ENCODE measurements around the gene ELF5. TPM values are rescaled to one million over a fixed set of nuclear protein-coding genes. Genes with fewer than 3 reads are reported as not detected.

ELF5 gene
- total RNA-seq, 2 experiments from 2014 or later, result not detected

DNA sequence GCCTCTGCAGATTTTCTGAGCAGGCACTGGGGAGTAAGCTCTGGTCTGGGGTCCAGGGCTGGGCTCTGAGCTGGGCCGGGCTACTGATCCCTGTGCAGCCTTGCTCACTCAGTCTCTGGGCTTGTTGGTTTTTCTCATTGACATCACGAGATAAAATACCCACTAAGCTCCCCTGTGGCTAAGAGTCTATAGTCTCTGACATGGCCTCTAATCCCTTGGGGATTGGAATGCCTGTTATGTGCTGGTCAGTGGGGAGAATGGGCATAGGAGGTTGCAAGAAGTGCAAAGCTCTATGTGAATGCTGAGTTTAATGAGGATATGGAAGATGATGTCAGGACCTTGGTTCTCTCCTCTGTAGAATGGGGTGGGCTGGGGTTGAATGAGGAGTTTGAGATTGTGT, 23.3 kb downstream of the ELF5 start:
- POLR2A ChIA-PET, result no interaction called here
- Mint-ChIP-seq H3K27me3 (no peaks in the 10 kb centered on the region), H3K4me3 (no peak overlapping the region), H3K9me3 (ENCODE audit: low read depth) (no peaks in the 10 kb centered on the region), H3K4me1 (no peaks in the 10 kb centered on the region), H3K27ac (no peak overlapping the region), H3K36me3 (ENCODE audit: low read depth) (no peaks in the 10 kb centered on the region)
- CTCF ChIA-PET, result interaction anchor here (1.0 to 1.2 kb wide), 2 partner anchors 9 to 124 kb away, joined by 3 to 4 read pairs; no protein-coding TSS in a partner anchor
- intact Hi-C loops (cut with DNase I, micrococcal nuclease), result loop anchor here (5.0 kb wide), 2 partner anchors 318 to 493 kb away; no protein-coding TSS in a partner anchor
- ATAC-seq (no peak), DNase-seq (no peak)

DNA sequence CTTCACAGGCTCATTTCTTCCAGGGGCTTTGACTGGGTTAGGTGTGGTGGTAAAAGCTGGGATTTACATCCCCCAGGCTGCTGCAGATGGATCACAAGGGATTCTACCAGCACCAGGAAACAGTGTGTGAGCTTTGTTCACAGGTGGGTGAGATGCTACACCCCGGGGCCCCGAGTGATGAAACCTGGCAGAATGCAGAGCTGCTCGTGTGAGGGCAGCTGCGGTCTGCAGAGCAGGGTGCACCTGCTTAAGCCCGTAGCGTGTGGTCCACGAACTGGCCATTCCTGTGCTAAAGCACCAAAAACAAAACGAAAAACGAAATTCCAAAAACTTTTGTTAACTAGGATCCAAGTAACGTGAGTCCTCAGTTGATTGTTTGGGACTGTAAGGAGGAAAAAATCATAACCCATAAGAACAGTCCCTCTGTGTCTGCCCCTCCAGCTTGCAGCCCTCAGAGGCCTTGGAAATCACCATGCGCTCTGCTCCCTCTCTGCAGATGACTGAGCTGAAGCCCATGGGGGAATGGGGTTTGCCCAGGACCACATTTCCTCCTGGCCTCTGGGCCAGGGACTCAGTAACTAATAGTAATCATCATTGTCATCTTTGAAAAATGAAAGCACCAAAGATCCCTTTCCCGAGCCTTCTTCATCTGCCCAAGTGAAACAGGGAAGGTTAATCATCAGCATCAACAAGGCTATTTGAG, 24.6 kb downstream of the ELF5 start:
- no peak for ATAC-seq
- Mint-ChIP-seq H3K4me1 (no peaks in the 10 kb centered on the region), H3K4me3 (no peak overlapping the region), H3K36me3 (ENCODE audit: low read depth) (no peaks in the 10 kb centered on the region), H3K27me3 (no peaks in the 10 kb centered on the region), H3K27ac (no peak overlapping the region), H3K9me3 (ENCODE audit: low read depth) (no peaks in the 10 kb centered on the region)
- intact Hi-C loops (cut with DNase I, micrococcal nuclease), result no loop called here
- ChIA-PET POLR2A (interaction anchor here (0.6 kb wide), 1 partner anchor 13 kb away, joined by 4 read pairs; no protein-coding TSS in a partner anchor), CTCF (interaction anchor here (0.7 to 1.9 kb wide), 5 partner anchors 11 to 492 kb away, joined by 3 to 9 read pairs (median 3); no protein-coding TSS in a partner anchor)
- DNase-seq, result no peak

DNA sequence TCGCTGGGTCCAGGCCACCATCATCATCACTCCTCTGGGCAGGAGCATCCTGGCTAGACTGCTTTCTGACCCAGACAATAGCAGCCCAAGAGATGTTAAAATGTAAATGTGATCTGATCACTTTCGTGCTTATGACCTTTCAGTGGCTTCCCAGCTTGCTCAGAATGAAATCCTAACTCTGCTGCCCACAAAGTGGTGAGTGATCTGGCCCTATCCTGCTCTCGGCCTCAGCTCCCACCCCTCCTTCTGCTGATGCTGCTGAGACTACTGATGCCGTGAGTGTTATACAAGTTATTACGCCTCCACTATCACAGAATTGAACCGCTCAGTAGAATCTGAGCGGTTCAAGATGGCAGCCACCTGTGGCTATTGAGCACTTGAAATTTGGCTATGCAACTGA, 26.2 kb downstream of the ELF5 start:
- Mint-ChIP-seq H3K4me1 (no peaks in the 10 kb centered on the region), H3K4me3 (no peak overlapping the region), H3K27ac (no peak overlapping the region), H3K36me3 (ENCODE audit: low read depth) (no peaks in the 10 kb centered on the region), H3K9me3 (ENCODE audit: low read depth) (no peaks in the 10 kb centered on the region), H3K27me3 (no peaks in the 10 kb centered on the region)
- ATAC-seq (peak; percentile 44), DNase-seq (no peak)
- ChIA-PET CTCF (interaction anchor here (0.6 to 1.9 kb wide), 2 partner anchors 13 to 19 kb away, joined by 3 to 9 read pairs; no protein-coding TSS in a partner anchor), POLR2A (no interaction called here)
- intact Hi-C loops (cut with DNase I, micrococcal nuclease), result no loop called here

DNA sequence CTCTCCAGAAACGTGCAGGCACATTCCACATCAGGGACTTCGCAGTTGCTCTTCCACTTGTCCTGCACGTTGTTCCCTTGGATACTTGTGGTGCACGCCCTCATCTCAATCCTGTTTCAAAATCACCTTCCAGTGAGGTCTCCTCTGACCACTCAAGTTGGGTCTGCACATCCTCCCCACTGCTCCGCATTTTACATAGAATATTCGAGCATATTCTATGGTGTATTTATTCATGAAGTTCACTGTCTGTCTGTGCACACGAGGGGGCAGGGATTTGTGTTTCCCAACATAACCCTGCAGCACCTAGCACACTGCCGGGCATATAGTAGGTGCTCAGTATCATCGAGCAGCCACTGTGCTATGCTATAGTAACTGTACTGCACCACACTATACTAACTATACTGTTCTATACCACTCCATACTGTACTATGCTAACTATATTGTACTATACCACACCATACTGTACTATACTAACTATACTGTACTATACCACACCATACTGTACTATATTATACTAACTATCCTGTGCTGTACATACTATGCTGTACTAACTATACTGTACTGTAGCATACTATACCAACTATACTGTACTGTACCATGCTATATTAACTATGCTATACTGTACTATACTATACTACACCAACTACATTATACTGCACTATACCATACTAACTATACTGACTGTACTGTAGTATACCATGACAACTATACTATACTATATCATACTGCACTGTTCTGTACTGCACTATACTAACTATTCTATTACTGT, 30.3 kb downstream of the ELF5 start:
- H3K36me3 Mint-ChIP-seq (ENCODE audit: low read depth), result no peaks in the 10 kb centered on the region
- ATAC-seq, result no peak
- intact Hi-C loops (cut with DNase I, micrococcal nuclease), result no loop called here

DNA sequence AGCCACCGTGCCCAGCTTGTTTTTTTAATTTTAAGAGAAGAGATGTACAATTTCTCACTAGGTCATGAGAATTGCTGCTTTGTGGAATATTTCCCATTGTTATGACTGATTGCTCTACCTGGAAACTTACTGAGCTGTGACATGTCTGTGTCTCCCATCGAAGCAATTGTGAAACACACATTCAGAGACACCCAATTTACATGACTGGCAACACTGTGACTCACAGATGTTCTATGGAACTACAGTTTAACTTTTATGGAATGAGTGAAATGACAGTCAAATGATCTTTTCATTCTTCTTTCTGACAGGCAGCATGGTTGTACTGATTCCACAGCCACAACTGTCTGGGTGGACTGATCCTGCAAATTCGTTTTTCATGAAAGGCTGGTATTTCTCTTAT, 32.3 kb downstream of the ELF5 start:
- Mint-ChIP-seq H3K4me3 (no peak overlapping the region), H3K36me3 (ENCODE audit: low read depth) (no peaks in the 10 kb centered on the region), H3K4me1 (no peaks in the 10 kb centered on the region), H3K9me3 (ENCODE audit: low read depth) (no peaks in the 10 kb centered on the region), H3K27ac (no peak overlapping the region), H3K27me3 (peaks cover 2% of the 10 kb centered on the region)
- ATAC-seq (no peak), DNase-seq (no peak)
- intact Hi-C loops (cut with DNase I, micrococcal nuclease), result no loop called here
- ChIA-PET POLR2A (no interaction called here), CTCF (interaction anchor here (1.0 to 2.1 kb wide), 2 partner anchors 12 to 31 kb away, joined by 3 to 7 read pairs; no protein-coding TSS in a partner anchor)

More for the DNA sequence above, 30.3 kb downstream of the ELF5 start:
- H3K9me3 Mint-ChIP-seq (ENCODE audit: low read depth), result no peaks in the 10 kb centered on the region
- POLR2A ChIA-PET, result no interaction called here
- H3K27ac Mint-ChIP-seq, result no peak overlapping the region
- peaks cover 2% of the 10 kb centered on the region for H3K27me3 Mint-ChIP-seq
- CTCF ChIA-PET, result interaction anchor here (2.1 kb wide), 1 partner anchor 10 kb away, joined by 7 read pairs; no protein-coding TSS in a partner anchor
- no peaks in the 10 kb centered on the region for H3K4me1 Mint-ChIP-seq
- no peak overlapping the region for H3K4me3 Mint-ChIP-seq
- no peak for DNase-seq

DNA sequence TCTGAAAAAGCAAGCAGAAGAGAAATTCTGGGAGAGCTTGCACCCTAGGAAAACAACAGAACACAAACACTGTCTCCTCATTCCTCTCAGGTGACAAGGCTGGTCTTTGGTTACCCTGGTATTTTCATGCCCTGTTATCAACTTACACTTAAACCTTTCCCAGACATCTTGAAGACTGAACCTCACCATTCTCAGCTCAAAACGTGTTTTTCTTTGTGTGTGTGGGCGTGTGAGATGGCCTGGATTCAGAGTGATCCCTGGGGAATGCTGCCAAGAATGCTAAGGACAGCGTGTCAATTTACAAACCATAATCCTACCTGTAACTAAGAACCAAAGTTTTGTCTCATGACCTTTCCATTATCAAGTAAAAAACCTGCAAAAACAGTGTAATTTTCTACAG, 33.3 kb downstream of the ELF5 start:
- no peak for ATAC-seq
- no peak overlapping the region for H3K27ac Mint-ChIP-seq
- intact Hi-C loops (cut with DNase I, micrococcal nuclease), result no loop called here
- DNase-seq, result no peak
- H3K36me3 Mint-ChIP-seq (ENCODE audit: low read depth), result no peaks in the 10 kb centered on the region
- ChIA-PET CTCF (interaction anchor here (0.7 to 0.9 kb wide), 2 partner anchors 12 to 315 kb away, joined by 3 to 7 read pairs; no protein-coding TSS in a partner anchor), POLR2A (interaction anchor here (0.6 kb wide), 2 partner anchors 275 to 1828 kb away, joined by 3 to 4 read pairs; no protein-coding TSS in a partner anchor)
- no peaks in the 10 kb centered on the region for H3K4me1 Mint-ChIP-seq
- no peak overlapping the region for H3K4me3 Mint-ChIP-seq
- H3K9me3 Mint-ChIP-seq (ENCODE audit: low read depth), result no peaks in the 10 kb centered on the region
- H3K27me3 Mint-ChIP-seq, result peaks cover 2% of the 10 kb centered on the region

DNA sequence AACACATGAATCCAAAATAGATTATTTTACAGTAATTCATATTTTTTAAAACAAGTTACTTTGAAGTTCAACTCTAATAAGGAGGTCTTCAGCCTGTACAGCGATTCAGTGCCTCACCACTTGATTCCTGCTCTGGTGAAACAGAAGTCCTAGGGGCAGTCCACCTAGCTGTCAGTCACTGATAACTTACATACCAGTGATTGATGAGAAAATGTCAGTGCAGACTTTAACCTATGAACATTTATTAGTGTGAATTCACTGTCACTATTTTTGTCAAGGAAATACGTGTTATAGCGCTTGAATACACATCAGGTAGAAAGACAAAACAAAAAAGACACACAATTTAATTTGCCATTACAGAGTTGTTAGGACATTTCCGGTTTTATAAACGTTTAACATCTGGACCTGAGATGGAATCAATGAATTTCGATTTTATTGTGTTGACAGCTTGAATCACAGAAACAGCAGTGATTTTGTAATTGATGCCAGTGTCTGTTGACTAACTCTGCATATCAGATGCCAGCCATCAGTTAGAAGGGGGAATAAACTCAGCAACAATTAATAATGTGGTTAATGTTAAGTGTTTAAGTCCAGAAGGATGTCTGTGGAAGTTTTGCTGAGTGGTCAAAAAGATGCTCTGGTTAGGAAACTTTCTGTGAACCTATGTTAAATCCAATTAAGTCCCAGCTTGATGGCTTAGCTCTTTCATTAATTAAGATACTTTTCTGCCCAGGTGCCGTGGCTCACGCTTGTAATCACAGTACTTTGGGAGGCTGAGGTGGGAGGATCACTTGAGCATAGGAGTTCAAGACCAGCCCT, 34.5 kb downstream of the ELF5 start:
- H3K4me1 Mint-ChIP-seq, result no peaks in the 10 kb centered on the region
- ChIA-PET POLR2A (no interaction called here), CTCF (no interaction called here)

DNA sequence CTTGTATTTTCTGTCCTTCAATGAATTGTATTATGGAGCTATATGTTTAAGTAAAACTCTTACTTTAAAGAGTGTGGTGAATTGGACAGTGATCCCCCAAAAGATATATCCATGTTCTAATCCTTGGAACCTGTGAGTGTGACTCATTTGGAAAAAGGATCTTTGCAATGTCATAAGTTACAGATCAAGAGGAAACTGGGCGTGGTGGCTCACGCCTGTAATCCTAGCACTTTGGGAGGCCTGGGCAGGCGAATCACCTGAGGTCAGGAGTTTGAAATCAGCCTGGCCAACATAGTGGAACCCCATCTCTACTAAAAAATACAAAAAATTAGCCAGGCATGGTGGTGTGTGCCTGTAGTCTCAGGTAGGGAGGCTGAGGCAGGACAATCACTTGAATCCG, 36.7 kb downstream of the ELF5 start:
- ATAC-seq, result no peak
- intact Hi-C loops (cut with DNase I, micrococcal nuclease), result no loop called here
- no peaks in the 10 kb centered on the region for H3K4me1 Mint-ChIP-seq
- peaks cover 2% of the 10 kb centered on the region for H3K27me3 Mint-ChIP-seq
- H3K9me3 Mint-ChIP-seq (ENCODE audit: low read depth), result no peaks in the 10 kb centered on the region
- H3K36me3 Mint-ChIP-seq (ENCODE audit: low read depth), result peaks cover 6% of the 10 kb centered on the region
- POLR2A ChIA-PET, result no interaction called here
- CTCF ChIA-PET, result interaction anchor here (0.6 to 1.2 kb wide), 2 partner anchors 16 to 910 kb away, joined by 3 read pairs; no protein-coding TSS in a partner anchor
- no peak for DNase-seq
- H3K4me3 Mint-ChIP-seq, result no peak overlapping the region
- no peak overlapping the region for H3K27ac Mint-ChIP-seq

More for the DNA sequence above, 34.5 kb downstream of the ELF5 start:
- Mint-ChIP-seq H3K27ac (no peak overlapping the region), H3K9me3 (ENCODE audit: low read depth) (no peaks in the 10 kb centered on the region), H3K36me3 (ENCODE audit: low read depth) (no peaks in the 10 kb centered on the region), H3K4me3 (no peak overlapping the region), H3K27me3 (peaks cover 2% of the 10 kb centered on the region)
- DNase-seq, result no peak
- intact Hi-C loops (cut with DNase I, micrococcal nuclease), result no loop called here
- ATAC-seq, result no peak

DNA sequence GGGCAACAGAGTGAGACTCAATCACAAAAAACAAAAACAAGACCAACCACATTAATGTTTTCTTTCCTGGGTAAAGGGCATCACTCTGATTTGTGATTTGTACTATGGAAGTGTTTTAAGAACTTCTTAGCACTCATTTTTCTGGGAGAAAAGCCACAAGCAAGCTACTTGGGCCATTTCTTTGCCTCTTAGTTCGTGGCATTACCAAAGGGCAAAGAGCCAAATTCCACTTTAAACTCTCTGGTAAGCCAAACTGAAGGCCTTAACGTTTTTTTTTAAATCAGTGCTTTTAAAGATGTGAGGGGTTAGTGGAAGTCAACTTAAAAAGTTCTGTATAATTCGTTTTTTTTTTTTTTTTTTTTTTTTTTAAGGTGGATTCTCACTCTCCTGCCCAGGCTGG, 37.9 kb downstream of the ELF5 start:
- H3K4me1 Mint-ChIP-seq, result no peaks in the 10 kb centered on the region
- intact Hi-C loops (cut with DNase I, micrococcal nuclease), result no loop called here
- no peak overlapping the region for H3K4me3 Mint-ChIP-seq
- ChIA-PET CTCF (interaction anchor here (1.2 kb wide), 1 partner anchor 17 kb away, joined by 3 read pairs; no protein-coding TSS in a partner anchor), POLR2A (no interaction called here)
- ATAC-seq (no peak), DNase-seq (no peak)
- no peaks in the 10 kb centered on the region for H3K9me3 Mint-ChIP-seq (ENCODE audit: low read depth)
- H3K27me3 Mint-ChIP-seq, result peaks cover 2% of the 10 kb centered on the region
- no peak overlapping the region for H3K27ac Mint-ChIP-seq
- peaks cover 6% of the 10 kb centered on the region for H3K36me3 Mint-ChIP-seq (ENCODE audit: low read depth)

DNA sequence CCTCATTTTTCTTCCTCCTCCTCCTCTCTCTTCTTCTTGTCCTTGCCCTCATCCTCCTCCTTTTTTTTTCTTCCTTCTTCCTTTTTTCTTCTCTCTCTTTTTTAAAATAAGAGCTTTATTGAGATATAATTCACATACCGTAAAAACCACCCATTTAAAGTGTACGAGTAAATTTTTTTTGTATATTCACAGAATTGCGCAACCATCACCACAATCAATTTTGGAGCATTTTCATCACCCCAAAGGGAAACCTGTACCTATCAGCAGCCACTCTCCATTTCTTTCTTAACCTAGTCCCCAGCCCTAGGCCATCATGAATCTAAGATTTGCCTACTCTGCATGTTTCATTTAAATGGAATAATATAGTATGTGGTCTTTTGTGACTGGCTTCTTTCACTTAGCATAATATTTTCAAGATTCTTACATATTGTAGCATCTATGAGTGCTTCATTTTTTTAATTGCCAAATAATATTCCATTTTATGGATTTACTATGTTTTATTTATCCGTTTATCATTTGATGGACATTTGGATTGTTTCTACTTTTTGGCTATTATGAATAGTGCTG, 39.9 kb downstream of the ELF5 start:
- no peaks in the 10 kb centered on the region for H3K9me3 Mint-ChIP-seq (ENCODE audit: low read depth)
- no peak overlapping the region for H3K4me3 Mint-ChIP-seq
- POLR2A ChIA-PET, result interaction anchor here (0.6 kb wide), 1 partner anchor 634 kb away, joined by 7 read pairs; no protein-coding TSS in a partner anchor
- CTCF ChIA-PET, result interaction anchor here (0.7 kb wide), 1 partner anchor 52 kb away, joined by 4 read pairs; no protein-coding TSS in a partner anchor
- intact Hi-C loops (cut with DNase I, micrococcal nuclease), result no loop called here
- H3K27ac Mint-ChIP-seq, result no peak overlapping the region
- peaks cover 6% of the 10 kb centered on the region for H3K36me3 Mint-ChIP-seq (ENCODE audit: low read depth)
- H3K27me3 Mint-ChIP-seq, result no peaks in the 10 kb centered on the region
- H3K4me1 Mint-ChIP-seq, result no peaks in the 10 kb centered on the region
- ATAC-seq, result no peak
- no peak for DNase-seq

Measured in activated CD4-positive, alpha-beta T cell treated with anti-CD3 and anti-CD28 coated beads for 36 hours (primary cell).